ENCODE data around the gene CELA2A.
A peak's percentile ranks its signal among the peaks of the same experiment; 100 is the strongest.
"Not testable (repeated sequence)": the region's sequence is repeated elsewhere in the genome, so short reads cannot be mapped to it uniquely, and the experiment has no call there.

The CELA2A gene

GRCh38 chr1:15471067-15471466 is 14.5 kb downstream of the CELA2A start:
- not testable (repeated sequence) for DNase-seq

- DNase-seq = not testable (repeated sequence)
These were observed 15.2 kb downstream of the CELA2A start for GRCh38 chr1:15471723-15472122.

GRCh38 chr1:15472587-15472986 is 16.1 kb downstream of the CELA2A start:
- no peak for DNase-seq

GRCh38 chr1:15475752-15476314 is 19.3 kb downstream of the CELA2A start, which contains the start of gene CELA2B:
Gene CELA2B, plus strand, starts transcription at chr1:15476104. Its CDS starts 22 bp downstream, at chr1:15476126.
- DNase-seq = no peak

- DNase-seq = no peak
These were observed 20.4 kb downstream of the CELA2A start for GRCh38 chr1:15476927-15477326.

- DNase-seq = no peak
These were observed 21.2 kb downstream of the CELA2A start for GRCh38 chr1:15477646-15478212.

GRCh38 chr1:15479654-15480347 is 23.3 kb downstream of the CELA2A start:
- no peak for DNase-seq

- DNase-seq = not testable (repeated sequence)
These were observed 25.9 kb downstream of the CELA2A start for GRCh38 chr1:15482455-15482854.

- DNase-seq = not testable (repeated sequence)
These were observed 26.5 kb downstream of the CELA2A start for GRCh38 chr1:15482983-15483543.

- no peak for DNase-seq
These were observed 27.4 kb downstream of the CELA2A start for GRCh38 chr1:15483971-15484370.

GRCh38 chr1:15484443-15484842 is 27.9 kb downstream of the CELA2A start:
- not testable (repeated sequence) for DNase-seq

- no peak for DNase-seq
These were observed 29.1 kb downstream of the CELA2A start for GRCh38 chr1:15485636-15486035.

GRCh38 chr1:15486844-15487610 is 30.5 kb downstream of the CELA2A start:
- DNase-seq = not testable (repeated sequence)

- no peak for DNase-seq
These were observed 31.8 kb downstream of the CELA2A start for GRCh38 chr1:15488371-15488770.

GRCh38 chr1:15489052-15489736 is 32.7 kb downstream of the CELA2A start:
- DNase-seq = no peak

- DNase-seq = not testable (repeated sequence)
These were observed 34.5 kb downstream of the CELA2A start for GRCh38 chr1:15491010-15491409.

- DNase-seq = no peak
These were observed 36.1 kb downstream of the CELA2A start for GRCh38 chr1:15492596-15492995.

- DNase-seq = no peak
These were observed 37.4 kb downstream of the CELA2A start for GRCh38 chr1:15493869-15494390.

- DNase-seq = no peak
These were observed 43.9 kb downstream of the CELA2A start for GRCh38 chr1:15500184-15501178.

- DNase-seq = peak; percentile 7
These were observed 44.9 kb downstream of the CELA2A start for GRCh38 chr1:15501208-15502032.
